HEK293T (cell line): ENCODE measurements around the gene IL6R.

ENCODE experiments used
- CTCF ChIA-PET: fragments of 350-600 bp; formaldehyde crosslinking; extraction: SDS; loops from one replicate; lab custom pipeline; 2021; ENCODE audit warnings: antibody characterized with exemption, inconsistent platforms; lab: Yijun Ruan, JAX
- POLR2A ChIA-PET: fragments of 350-600 bp; formaldehyde crosslinking; extraction: SDS; loops from one replicate; lab custom pipeline; 2020; ENCODE audit warnings: antibody characterized with exemption, inconsistent platforms; lab: Yijun Ruan, JAX
- DNase-seq: peaks from one replicate; pipeline ENCODE4 v3.0.0; 2012; ENCODE audit warnings: mixed read lengths; ENCODE audit errors: extremely low spot score
- ARNT ChIP-seq: fragments of 450-650 bp; IDR thresholded peaks from 2 replicates; pipeline ENCODE4 v1.6.1; 2017; ENCODE audit warnings: mild to moderate bottlenecking
- BHLHE40 ChIP-seq: fragments of 450-650 bp; IDR thresholded peaks from 2 replicates; pipeline ENCODE4 v1.6.1; 2016; ENCODE audit warnings: mild to moderate bottlenecking, moderate library complexity, borderline replicate concordance
- CTBP1 ChIP-seq: fragments of 450-650 bp; IDR thresholded peaks from 2 replicates; pipeline ENCODE4 v1.6.1; 2016; ENCODE audit warnings: borderline replicate concordance
- ELF4 ChIP-seq: fragments of 450-650 bp; IDR thresholded peaks from 2 replicates; pipeline ENCODE4 v1.6.1; 2017; ENCODE audit warnings: antibody characterized with exemption
- FOXA1 ChIP-seq: fragments of 450-650 bp; IDR thresholded peaks from 2 replicates; pipeline ENCODE4 v1.6.1; 2016; ENCODE audit warnings: mild to moderate bottlenecking
- FOXK2 ChIP-seq: fragments of 450-650 bp; IDR thresholded peaks from 2 replicates; pipeline ENCODE4 v1.6.1; 2016; ENCODE audit warnings: mild to moderate bottlenecking
- FOXM1 ChIP-seq: fragments of 450-650 bp; IDR thresholded peaks from 2 replicates; pipeline ENCODE4 v1.6.1; 2017; ENCODE audit warnings: mild to moderate bottlenecking, borderline replicate concordance
- HDGF ChIP-seq: fragments of 450-650 bp; IDR thresholded peaks from 2 replicates; pipeline ENCODE4 v1.6.1; 2017; ENCODE audit warnings: antibody characterized with exemption, borderline replicate concordance
- L3MBTL2 ChIP-seq: fragments of 450-650 bp; conservative IDR thresholded peaks from 2 replicates; pipeline ENCODE4 v1.6.1; 2016; ENCODE audit warnings: mild to moderate bottlenecking
- LEF1 ChIP-seq: fragments of 450-650 bp; IDR thresholded peaks from 2 replicates; pipeline ENCODE4 v1.6.1; 2017; ENCODE audit warnings: mild to moderate bottlenecking, borderline replicate concordance
- NFRKB ChIP-seq: fragments of 450-650 bp; IDR thresholded peaks from 2 replicates; pipeline ENCODE4 v1.6.1; 2016; ENCODE audit warnings: mild to moderate bottlenecking, moderate library complexity
- PKNOX1 ChIP-seq: fragments of 450-650 bp; IDR thresholded peaks from 2 replicates; pipeline ENCODE4 v1.6.1; 2016
- SP1 ChIP-seq: fragments of 450-650 bp; IDR thresholded peaks from 2 replicates; pipeline ENCODE4 v1.6.1; 2017
- SUZ12 ChIP-seq: fragments of 450-650 bp; IDR thresholded peaks from 2 replicates; pipeline ENCODE4 v1.6.1; 2016; ENCODE audit warnings: mild to moderate bottlenecking
- TARDBP ChIP-seq: fragments of 450-650 bp; IDR thresholded peaks from 2 replicates; pipeline ENCODE4 v1.6.1; 2016
- ZNF384 ChIP-seq: fragments of 450-650 bp; IDR thresholded peaks from 2 replicates; pipeline ENCODE4 v1.6.1; 2016

IL6R gene

GRCh38 chr1:154400381-154400801 is 4.8 kb upstream of the IL6R start:
- TF ChIP-seq NFRKB (no peak), PKNOX1 (no peak), FOXM1 (no peak), L3MBTL2 (no peak), CTBP1 (no peak), SP1 (no peak)
- ChIA-PET POLR2A (no interaction called here), CTCF (no interaction called here)
- DNase-seq = no peak

- POLR2A ChIA-PET = no interaction called here
Measured at GRCh38 chr1:154402409-154402921, 2.7 kb upstream of the IL6R start.

GRCh38 chr1:154403261-154403943 is 1.7 kb upstream of the IL6R start:
- ChIA-PET CTCF (interaction anchor here (1.5 kb wide), 1 partner anchor 78 kb away, joined by 6 read pairs; no protein-coding TSS in a partner anchor), POLR2A (no interaction called here)
- DNase-seq = no peak
- TF ChIP-seq SP1 = no peak
- TF ChIP-seq SUZ12 = no peak
- TF ChIP-seq LEF1 = no peak
- TF ChIP-seq ELF4 = no peak
- TF ChIP-seq BHLHE40 = no peak
- no peak for TF ChIP-seq TARDBP

More at GRCh38 chr1:154402409-154402921, 2.7 kb upstream of the IL6R start:
- no peak for DNase-seq
- CTCF ChIA-PET = interaction anchor here (1.5 kb wide), 1 partner anchor 78 kb away, joined by 6 read pairs; no protein-coding TSS in a partner anchor
- TF ChIP-seq ELF4 (no peak), L3MBTL2 (no peak), FOXM1 (no peak), ARNT (no peak), PKNOX1 (no peak), ZNF384 (no peak), LEF1 (no peak), CTBP1 (no peak), BHLHE40 (no peak), HDGF (no peak), SP1 (no peak), TARDBP (no peak), NFRKB (no peak), FOXK2 (no peak)

- ChIA-PET POLR2A (no interaction called here), CTCF (interaction anchor here (1.5 kb wide), 1 partner anchor 77 kb away, joined by 6 read pairs; no protein-coding TSS in a partner anchor)
- TF ChIP-seq ZNF384 = no peak
- TF ChIP-seq PKNOX1 = no peak
- TF ChIP-seq ELF4 = no peak
- no peak for TF ChIP-seq LEF1
- no peak for TF ChIP-seq ARNT
- TF ChIP-seq BHLHE40 = no peak
- TF ChIP-seq SP1 = no peak
- DNase-seq = no peak
Measured at GRCh38 chr1:154403983-154404382, 1.2 kb upstream of the IL6R start.

- ChIA-PET POLR2A (no interaction called here), CTCF (no interaction called here)
- DNase-seq = no peak
- TF ChIP-seq FOXA1 = no peak
- no peak for TF ChIP-seq ZNF384
- TF ChIP-seq L3MBTL2 = no peak
- TF ChIP-seq FOXK2 = no peak
- TF ChIP-seq TARDBP = no peak
- no peak for TF ChIP-seq PKNOX1
Measured at GRCh38 chr1:154404511-154404931, 622 bp upstream of the IL6R start.

GRCh38 chr1:154405747-154406571 is 816 bp downstream of the IL6R start:
- ChIA-PET POLR2A (interaction anchor here (1.0 to 1.1 kb wide), 2 partner anchors 9 to 11 kb away, joined by 5 read pairs; no protein-coding TSS in a partner anchor), CTCF (interaction anchor here (0.5 to 0.8 kb wide), 2 partner anchors 77 to 537 kb away, joined by 3 read pairs; no protein-coding TSS in a partner anchor)
- no peak for DNase-seq
- no peak for TF ChIP-seq FOXA1
- no peak for TF ChIP-seq NFRKB
- TF ChIP-seq FOXK2 = no peak
- no peak for TF ChIP-seq LEF1
- TF ChIP-seq PKNOX1 = no peak
- no peak for TF ChIP-seq ELF4
- no peak for TF ChIP-seq L3MBTL2
- TF ChIP-seq SUZ12 = no peak
- TF ChIP-seq FOXM1 = no peak
- TF ChIP-seq ARNT = no peak
- no peak for TF ChIP-seq HDGF
- TF ChIP-seq BHLHE40 = no peak
- no peak for TF ChIP-seq CTBP1
- no peak for TF ChIP-seq SP1
